Measurements from ENCODE around the gene LKAAEAR1. TPM values are rescaled to one million over a fixed set of nuclear protein-coding genes. Genes with fewer than 3 reads are reported as not detected.
A peak's percentile ranks its signal among the peaks of the same experiment; 100 is the strongest.

The LKAAEAR1 gene
- total and polyA plus RNA-seq, 2 of the 13 experiments (the other 11 are each of a cell fraction or from before 2014, with no cell fraction given) = not detected

- 51% methylated on average over 6 of the region's 6 CpGs for WGBS (ENCODE audit: low lambda C conversion rate)
- H3K4me1 ChIP-seq (ENCODE audit: insufficient read depth, low read length) = peaks cover 11% of the 10 kb centered on the region
- no peak overlapping the region for H2AFZ ChIP-seq (ENCODE audit: low read length)
- DNase-seq (ENCODE audit: low spot score) (no peak), FAIRE-seq (no peak), ATAC-seq (no peak)
- H4K20me1 ChIP-seq (ENCODE audit: insufficient read depth, low read length) = no peaks in the 10 kb centered on the region; the same call in 1 of the 2 replicates
- H3K4me2 ChIP-seq (ENCODE audit: low read depth, low read length) = no peak overlapping the region
- TF ChIP-seq CREB1 (IDR thresholded peaks at IDR 0.05) = peak; percentile 62
- no peak for TF ChIP-seq CREB1 (CRISPR knock-in tag; IDR thresholded peaks at IDR 0.05)
- TF ChIP-seq TP53 (CRISPR knock-in tag; conservative IDR thresholded peaks at IDR 0.05) = no peak
- TF ChIP-seq ERF (CRISPR knock-in tag; IDR thresholded peaks at IDR 0.05) = no peak
- no peak for TF ChIP-seq ARID3A (IDR thresholded peaks at IDR 0.05; ENCODE audit: low read depth, low read length)
- ChIA-PET POLR2A (no interaction called here), CTCF (ENCODE audit: low intra/inter-chr PET ratio, low total read pairs) (no interaction called here)
- H3K79me2 ChIP-seq (ENCODE audit: insufficient read depth, low read length) = no peaks in the 10 kb centered on the region
- peaks cover 31 to 54% of the 10 kb centered on the region in 2 experiments for H3K27me3 ChIP-seq (ENCODE audit: control insufficient read depth in 1 of 2, insufficient read depth in 2 of 2, low read length in 2 of 2)
- intact Hi-C loops (cut with micrococcal nuclease; ENCODE audit: unreplicated experiment) (no loop called here), in situ Hi-C loops (cut with HindIII; ENCODE audit: extremely low pct_ligation_motif_present, low pct_unique_long_range_greater_than_20kb) (no loop called here)
- H3K36me3 ChIP-seq (replicated peaks in 1 of 2; ENCODE audit: control insufficient read depth in 1 of 2, insufficient read depth in 2 of 2, low read length in 2 of 2) = no peaks in the 10 kb centered on the region
- no peak overlapping the region for H3K9ac ChIP-seq (ENCODE audit: insufficient read depth, low read depth, low read length)
- no peak overlapping the region for H3K4me3 ChIP-seq (replicated peaks in 1 of 3; ENCODE audit: insufficient read depth in 1 of 3, low read depth in 2 of 3, low read length in 3 of 3)
- no peak overlapping the region for H3K27ac ChIP-seq (ENCODE audit: extremely low read length, insufficient read depth, low read length)
- no TSS peak for BruUV-seq (replicated peaks)
- no peaks in the 10 kb centered on the region for H3K9me3 ChIP-seq (ENCODE audit: low read length)
These were observed 12.3 kb upstream of the LKAAEAR1 start for GRCh38 chr20:64096535-64096934.

- TF ChIP-seq NRL (CRISPR knock-in tag; IDR thresholded peaks at IDR 0.05; ENCODE audit: borderline replicate concordance) (0 out of 2 replicates have a peak, but pooled peaks have one; percentile 26), E2F2 (CRISPR knock-in tag; IDR thresholded peaks at IDR 0.05; ENCODE audit: borderline replicate concordance) (no peak), MNT (IDR thresholded peaks at IDR 0.05) (peak; percentile 44; the same call in 1 of the 2 replicates)
- no peak overlapping the region for H3K27ac ChIP-seq (ENCODE audit: extremely low read length, insufficient read depth, low read length)
- H2AFZ ChIP-seq (ENCODE audit: low read length) = no peak overlapping the region
- FAIRE-seq = no peak
- H3K9ac ChIP-seq (ENCODE audit: insufficient read depth, low read depth, low read length) = no peak overlapping the region
- peaks cover 30 to 51% of the 10 kb centered on the region in 2 experiments for H3K27me3 ChIP-seq (ENCODE audit: control insufficient read depth in 1 of 2, insufficient read depth in 2 of 2, low read length in 2 of 2)
- WGBS (ENCODE audit: low lambda C conversion rate) = 40% methylated on average over 11 of the region's 11 CpGs
- H4K20me1 ChIP-seq (ENCODE audit: insufficient read depth, low read length) = no peaks in the 10 kb centered on the region; the same call in 1 of the 2 replicates
- in situ Hi-C loops (cut with HindIII; ENCODE audit: extremely low pct_ligation_motif_present, low pct_unique_long_range_greater_than_20kb) (no loop called here), intact Hi-C loops (cut with micrococcal nuclease; ENCODE audit: unreplicated experiment) (no loop called here)
- no peaks in the 10 kb centered on the region for H3K9me3 ChIP-seq (ENCODE audit: low read length)
- ATAC-seq = no peak
- POLR2A ChIA-PET = no interaction called here
- BruUV-seq (replicated peaks) = no TSS peak
- no peaks in the 10 kb centered on the region for H3K36me3 ChIP-seq (replicated peaks in 1 of 2; ENCODE audit: control insufficient read depth in 1 of 2, insufficient read depth in 2 of 2, low read length in 2 of 2)
- H3K79me2 ChIP-seq (ENCODE audit: insufficient read depth, low read length) = no peaks in the 10 kb centered on the region
- H3K4me3 ChIP-seq (replicated peaks in 1 of 3; ENCODE audit: insufficient read depth in 1 of 3, low read depth in 2 of 3, low read length in 3 of 3) = no peak overlapping the region
- peaks cover 11% of the 10 kb centered on the region for H3K4me1 ChIP-seq (ENCODE audit: insufficient read depth, low read length)
- H3K4me2 ChIP-seq (ENCODE audit: low read depth, low read length) = no peak overlapping the region
- CTCF ChIA-PET (ENCODE audit: low intra/inter-chr PET ratio, low total read pairs) = no interaction called here
- DNase-seq (ENCODE audit: low spot score) = no peak
These were observed 11.7 kb upstream of the LKAAEAR1 start for GRCh38 chr20:64095927-64096326.

All from HepG2 (cell line).